Measurements from ENCODE around the gene IFNAR1.

DNA sequence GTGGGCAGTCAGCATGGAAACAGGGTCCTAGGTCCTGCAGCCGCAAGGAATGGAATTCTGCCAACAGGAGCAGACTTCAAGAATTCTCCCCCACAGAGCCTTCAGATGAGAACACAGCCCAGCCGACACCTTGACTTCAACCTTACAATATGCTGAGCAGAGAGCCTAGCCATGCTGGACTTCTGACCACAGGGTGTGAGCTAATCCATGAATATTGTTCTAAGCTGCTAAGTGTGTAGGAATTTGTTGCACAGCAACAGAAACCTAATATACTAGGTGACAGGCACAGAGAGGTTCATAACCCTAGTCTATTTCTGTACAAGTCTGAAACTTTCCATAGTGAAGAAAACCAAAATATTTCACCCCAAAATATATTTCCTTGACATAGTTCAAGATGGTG is 45.5 kb downstream of the IFNAR1 start:
- TF ChIP-seq, protein P1, sequence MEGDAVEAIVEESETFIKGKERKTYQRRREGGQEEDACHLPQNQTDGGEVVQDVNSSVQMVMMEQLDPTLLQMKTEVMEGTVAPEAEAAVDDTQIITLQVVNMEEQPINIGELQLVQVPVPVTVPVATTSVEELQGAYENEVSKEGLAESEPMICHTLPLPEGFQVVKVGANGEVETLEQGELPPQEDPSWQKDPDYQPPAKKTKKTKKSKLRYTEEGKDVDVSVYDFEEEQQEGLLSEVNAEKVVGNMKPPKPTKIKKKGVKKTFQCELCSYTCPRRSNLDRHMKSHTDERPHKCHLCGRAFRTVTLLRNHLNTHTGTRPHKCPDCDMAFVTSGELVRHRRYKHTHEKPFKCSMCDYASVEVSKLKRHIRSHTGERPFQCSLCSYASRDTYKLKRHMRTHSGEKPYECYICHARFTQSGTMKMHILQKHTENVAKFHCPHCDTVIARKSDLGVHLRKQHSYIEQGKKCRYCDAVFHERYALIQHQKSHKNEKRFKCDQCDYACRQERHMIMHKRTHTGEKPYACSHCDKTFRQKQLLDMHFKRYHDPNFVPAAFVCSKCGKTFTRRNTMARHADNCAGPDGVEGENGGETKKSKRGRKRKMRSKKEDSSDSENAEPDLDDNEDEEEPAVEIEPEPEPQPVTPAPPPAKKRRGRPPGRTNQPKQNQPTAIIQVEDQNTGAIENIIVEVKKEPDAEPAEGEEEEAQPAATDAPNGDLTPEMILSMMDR (IDR thresholded peaks at IDR 0.05) = no peak
- no peak for TF ChIP-seq POLR2A (IDR thresholded peaks at IDR 0.05)
